KMS-11 (cell line): ENCODE data around the gene CDKN2AIPNL.
"Not testable (repeated sequence)": the region's sequence is repeated elsewhere in the genome, so short reads cannot be mapped to it uniquely, and the experiment has no call there.

Experiments
- H2AFZ ChIP-seq: fragments of 200-600 bp; sonication (generic); 2 replicates; pipeline ENCODE4 v1.6.1; 2016; ENCODE audit warnings: antibody characterized with exemption, mixed run types, low read depth
- H3K27ac ChIP-seq: fragments of 200-600 bp; sonication (generic); 2 replicates; pipeline ENCODE4 v1.6.1; 2016; ENCODE audit warnings: mild to moderate bottlenecking, mixed run types
- H3K27me3 ChIP-seq: fragments of 200-600 bp; sonication (generic); 2 replicates; pipeline ENCODE4 v1.6.1; 2017; ENCODE audit warnings: mild to moderate bottlenecking, low read depth, mixed run types, moderate library complexity; ENCODE audit not compliant: insufficient read depth
- H3K36me3 ChIP-seq: fragments of 200-600 bp; sonication (generic); 2 replicates; pipeline ENCODE4 v1.6.1; 2017; ENCODE audit warnings: mild to moderate bottlenecking, mixed run types; ENCODE audit not compliant: insufficient read depth
- H3K4me1 ChIP-seq: fragments of 200-600 bp; sonication (generic); 2 replicates; pipeline ENCODE4 v1.6.1; 2016; ENCODE audit warnings: mild to moderate bottlenecking, low read depth, mixed run types; ENCODE audit not compliant: poor library complexity, severe bottlenecking
- H3K4me2 ChIP-seq: fragments of 200-600 bp; sonication (generic); 2 replicates; pipeline ENCODE4 v1.7.0; 2016; ENCODE audit warnings: mild to moderate bottlenecking, mixed run types
- H3K4me3 ChIP-seq: fragments of 200-600 bp; sonication (generic); IDR thresholded peaks from 2 replicates; pipeline ENCODE4 v1.6.1; 2017; ENCODE audit warnings: low read depth, low read length, mixed read lengths; ENCODE audit not compliant: insufficient read depth
- H3K79me2 ChIP-seq: fragments of 200-600 bp; sonication (generic); 2 replicates; pipeline ENCODE4 v1.6.1; 2016; ENCODE audit warnings: low read depth, mixed run types; ENCODE audit not compliant: insufficient read depth
- H3K9ac ChIP-seq: fragments of 200-600 bp; sonication (generic); 2 replicates; pipeline ENCODE4 v1.6.1; 2016; ENCODE audit warnings: mild to moderate bottlenecking, mixed run types
- H4K20me1 ChIP-seq: fragments of 200-600 bp; sonication (generic); 2 replicates; pipeline ENCODE4 v1.6.1; 2016; ENCODE audit warnings: mild to moderate bottlenecking, mixed run types; ENCODE audit not compliant: insufficient read depth
- TF ChIP-seq, protein P1 (sequence below): fragments of 200-600 bp; sonication (generic); conservative IDR thresholded peaks from 2 replicates; pipeline ENCODE4 v1.6.1; 2017; ENCODE audit warnings: low read depth, mild to moderate bottlenecking, antibody characterized with exemption, low read length, moderate library complexity, mixed read lengths

CDKN2AIPNL gene

DNA sequence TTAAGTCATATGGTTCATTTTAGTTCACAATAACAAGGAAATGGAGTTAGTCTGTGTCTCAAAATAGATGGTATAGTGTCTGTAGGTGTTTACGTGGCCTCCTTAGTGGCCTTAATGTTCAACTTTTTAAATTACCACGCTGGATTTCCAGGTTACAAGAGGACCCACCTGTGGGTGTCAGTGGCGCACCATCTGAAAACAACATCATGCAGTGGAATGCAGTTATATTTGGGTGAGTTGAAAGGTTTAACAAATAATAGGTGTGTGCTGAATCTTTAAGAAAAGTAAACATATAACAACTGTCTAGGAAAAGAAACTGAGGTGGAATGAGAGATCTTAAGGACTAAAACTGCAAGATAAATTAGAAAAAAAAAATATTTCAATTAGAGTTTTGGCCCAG is 37.4 kb downstream of the CDKN2AIPNL start:
- Histone ChIP-seq H3K4me2 (no peak overlapping the region), H2AFZ (no peak overlapping the region), H3K9ac (no peak overlapping the region), H4K20me1 (no peaks in the 10 kb centered on the region; the same call in 1 of the 2 replicates), H3K27ac (no peak overlapping the region), H3K4me1 (peaks cover 24% of the 10 kb centered on the region), H3K79me2 (peaks cover 57% of the 10 kb centered on the region), H3K36me3 (peaks cover 5% of the 10 kb centered on the region), H3K4me3 (no peak overlapping the region), H3K27me3 (no peaks in the 10 kb centered on the region)
- TF ChIP-seq, protein P1, sequence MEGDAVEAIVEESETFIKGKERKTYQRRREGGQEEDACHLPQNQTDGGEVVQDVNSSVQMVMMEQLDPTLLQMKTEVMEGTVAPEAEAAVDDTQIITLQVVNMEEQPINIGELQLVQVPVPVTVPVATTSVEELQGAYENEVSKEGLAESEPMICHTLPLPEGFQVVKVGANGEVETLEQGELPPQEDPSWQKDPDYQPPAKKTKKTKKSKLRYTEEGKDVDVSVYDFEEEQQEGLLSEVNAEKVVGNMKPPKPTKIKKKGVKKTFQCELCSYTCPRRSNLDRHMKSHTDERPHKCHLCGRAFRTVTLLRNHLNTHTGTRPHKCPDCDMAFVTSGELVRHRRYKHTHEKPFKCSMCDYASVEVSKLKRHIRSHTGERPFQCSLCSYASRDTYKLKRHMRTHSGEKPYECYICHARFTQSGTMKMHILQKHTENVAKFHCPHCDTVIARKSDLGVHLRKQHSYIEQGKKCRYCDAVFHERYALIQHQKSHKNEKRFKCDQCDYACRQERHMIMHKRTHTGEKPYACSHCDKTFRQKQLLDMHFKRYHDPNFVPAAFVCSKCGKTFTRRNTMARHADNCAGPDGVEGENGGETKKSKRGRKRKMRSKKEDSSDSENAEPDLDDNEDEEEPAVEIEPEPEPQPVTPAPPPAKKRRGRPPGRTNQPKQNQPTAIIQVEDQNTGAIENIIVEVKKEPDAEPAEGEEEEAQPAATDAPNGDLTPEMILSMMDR = no peak

DNA sequence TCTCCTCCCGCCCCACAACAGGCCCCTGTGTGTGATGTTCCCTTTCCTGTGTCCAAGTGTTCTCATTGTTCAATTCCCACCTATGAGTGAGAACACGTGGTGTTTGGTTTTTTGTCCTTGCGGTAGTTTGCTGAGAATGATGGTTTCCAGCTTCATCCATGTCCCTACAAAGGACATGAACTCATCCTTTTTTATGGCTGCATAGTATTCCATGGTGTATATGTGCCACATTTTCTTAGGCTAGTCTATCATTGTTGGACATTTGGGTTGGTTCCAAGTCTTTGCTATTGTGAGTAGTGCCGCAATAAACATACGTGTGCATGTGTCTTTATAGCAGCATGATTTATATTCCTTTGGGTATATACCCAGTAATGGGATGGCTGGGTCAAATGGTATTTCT is 38.0 kb downstream of the CDKN2AIPNL start:
- Histone ChIP-seq H3K79me2 (peaks cover 57% of the 10 kb centered on the region), H3K4me1 (peaks cover 24% of the 10 kb centered on the region)
- H3K27me3 ChIP-seq, H2AFZ ChIP-seq, H4K20me1 ChIP-seq, H3K27ac ChIP-seq, H3K36me3 ChIP-seq, H3K4me2 ChIP-seq, H3K4me3 ChIP-seq, H3K9ac ChIP-seq: not testable (repeated sequence)

GRCh38 chr5:134371834-134372340 is 39.8 kb downstream of the CDKN2AIPNL start:
- TF ChIP-seq, protein P1 = no peak
- Histone ChIP-seq H3K4me2 (peak overlapping the region; percentile 85), H3K9ac (peak overlapping the region; percentile 98), H2AFZ (peak overlapping the region; percentile 82), H3K36me3 (peaks cover 5% of the 10 kb centered on the region), H3K79me2 (peaks cover 52% of the 10 kb centered on the region), H4K20me1 (no peaks in the 10 kb centered on the region; the same call in 1 of the 2 replicates), H3K27me3 (no peaks in the 10 kb centered on the region), H3K4me1 (peaks cover 30% of the 10 kb centered on the region), H3K27ac (peak overlapping the region; percentile 83), H3K4me3 (no peak overlapping the region)

DNA sequence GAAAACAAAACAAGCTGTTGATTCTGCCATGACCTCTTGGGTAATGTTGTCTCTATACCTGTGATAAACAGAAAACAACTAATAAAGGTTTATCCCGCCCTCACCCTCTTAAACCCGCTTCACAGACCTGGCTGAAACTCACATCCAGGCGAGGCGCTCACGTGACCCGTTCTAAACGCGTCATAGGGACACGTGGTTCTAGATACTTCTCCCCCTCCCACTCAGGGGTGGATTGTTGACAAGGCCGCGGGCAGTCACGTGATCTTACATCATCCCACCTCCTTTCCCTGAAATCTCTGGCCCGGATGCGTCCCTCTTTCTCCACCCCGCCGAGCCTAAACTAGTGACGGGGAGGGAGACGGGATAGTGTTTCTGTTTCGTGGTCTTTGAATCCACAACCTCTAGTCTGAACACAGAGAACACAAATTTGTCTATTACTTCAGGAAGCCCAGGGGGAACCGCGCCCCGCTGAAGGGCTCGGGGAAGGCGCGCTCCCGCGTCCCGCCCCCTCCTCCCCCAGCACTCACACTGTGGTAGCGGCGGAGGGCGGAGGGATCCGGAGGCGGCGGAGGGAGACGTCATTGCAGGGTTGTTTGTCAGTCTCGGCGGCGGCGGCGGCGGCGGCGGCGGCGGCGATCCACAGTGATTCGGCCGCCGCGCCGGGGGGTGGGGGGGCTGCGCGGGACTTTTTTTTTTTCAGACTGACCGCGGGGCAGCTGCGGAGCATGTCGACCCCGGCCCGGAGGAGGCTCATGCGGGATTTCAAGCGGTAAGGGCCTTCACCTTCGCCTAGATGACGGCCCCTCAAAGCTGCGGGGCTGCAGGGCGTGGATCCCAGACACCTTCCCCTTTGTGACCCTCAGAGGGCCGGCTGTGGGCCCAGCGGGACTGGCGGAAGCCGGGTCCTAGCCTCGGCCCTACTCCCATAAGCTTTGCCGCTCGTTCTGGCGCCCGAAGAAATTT is 40.5 kb downstream of the CDKN2AIPNL start, which contains the start of gene UBE2B:
UBE2B (plus strand) TSS at position 699 of the 963 bp plus-strand sequence; CDS start at position 726, 27 bp downstream.
- TF ChIP-seq, protein P1 = no peak

More for the DNA sequence above, 40.5 kb downstream of the CDKN2AIPNL start, which contains the start of gene UBE2B:
- Histone ChIP-seq H3K4me1 (peaks cover 32% of the 10 kb centered on the region), H3K36me3 (peaks cover 5% of the 10 kb centered on the region), H3K4me3 (no peak within 1 kb of the TSS), H3K4me2 (peak within 1 kb of the TSS; percentile 85), H2AFZ (peak within 1 kb of the TSS; percentile 82), H3K9ac (peak within 1 kb of the TSS; percentile 98), H4K20me1 (no peaks in the 10 kb centered on the region; the same call in 1 of the 2 replicates), H3K27me3 (no peaks in the 10 kb centered on the region), H3K79me2 (peaks cover 47% of the 10 kb centered on the region), H3K27ac (peak within 1 kb of the TSS; percentile 83)
